ENCODE measurements around the gene ZBTB7B. TPM values are rescaled to one million over a fixed set of nuclear protein-coding genes. Genes with fewer than 3 reads are reported as not detected.

The ZBTB7B gene
- total RNA-seq, 1 donor from 2014 or later: 8.1 TPM

GRCh38 chr1:155030243-155030795 is 27.7 kb downstream of the ZBTB7B start:
- Mint-ChIP-seq H3K27me3 (ENCODE audit: unreplicated experiment) (peaks cover 6% of the 10 kb centered on the region), H3K4me1 (ENCODE audit: low read depth, unreplicated experiment) (no peaks in the 10 kb centered on the region), H3K9me3 (ENCODE audit: unreplicated experiment) (peaks cover 10% of the 10 kb centered on the region), H3K4me3 (ENCODE audit: unreplicated experiment) (no peak overlapping the region), H3K36me3 (ENCODE audit: unreplicated experiment) (no peaks in the 10 kb centered on the region), H3K27ac (ENCODE audit: unreplicated experiment) (no peak overlapping the region)
- DNase-seq: no peak
- no peak for TF ChIP-seq CTCF (IDR thresholded peaks at IDR 0.05; ENCODE audit: partially characterized antibody, unreplicated experiment)

GRCh38 chr1:155030899-155031298 is 28.3 kb downstream of the ZBTB7B start:
- DNase-seq: no peak
- Mint-ChIP-seq H3K9me3 (ENCODE audit: unreplicated experiment) (peaks cover 10% of the 10 kb centered on the region), H3K4me1 (ENCODE audit: low read depth, unreplicated experiment) (no peaks in the 10 kb centered on the region), H3K27me3 (ENCODE audit: unreplicated experiment) (peaks cover 6% of the 10 kb centered on the region), H3K4me3 (ENCODE audit: unreplicated experiment) (no peak overlapping the region), H3K36me3 (ENCODE audit: unreplicated experiment) (no peaks in the 10 kb centered on the region), H3K27ac (ENCODE audit: unreplicated experiment) (no peak overlapping the region)
- TF ChIP-seq CTCF (IDR thresholded peaks at IDR 0.05; ENCODE audit: partially characterized antibody, unreplicated experiment): no peak

GRCh38 chr1:155032886-155033285 is 30.3 kb downstream of the ZBTB7B start:
- H3K9me3 Mint-ChIP-seq (ENCODE audit: unreplicated experiment): peaks cover 10% of the 10 kb centered on the region
- H3K4me1 Mint-ChIP-seq (ENCODE audit: low read depth, unreplicated experiment): no peaks in the 10 kb centered on the region
- no peaks in the 10 kb centered on the region for H3K36me3 Mint-ChIP-seq (ENCODE audit: unreplicated experiment)
- no peak for TF ChIP-seq CTCF (IDR thresholded peaks at IDR 0.05; ENCODE audit: partially characterized antibody, unreplicated experiment)
- H3K27ac Mint-ChIP-seq (ENCODE audit: unreplicated experiment): no peak overlapping the region
- H3K27me3 Mint-ChIP-seq (ENCODE audit: unreplicated experiment): peaks cover 7% of the 10 kb centered on the region
- no peak for DNase-seq
- no peak overlapping the region for H3K4me3 Mint-ChIP-seq (ENCODE audit: unreplicated experiment)

GRCh38 chr1:155033524-155033923 is 30.9 kb downstream of the ZBTB7B start, which contains the start of the genes DCST1 and DCST2:
Gene DCST1 (plus strand): TSS chr1:155033824. CDS start chr1:155034037, 213 bp downstream.
Gene DCST2 (minus strand): TSS chr1:155033781. CDS start chr1:155033701, 80 bp downstream.
- no peak for DNase-seq
- peaks cover 7% of the 10 kb centered on the region for H3K27me3 Mint-ChIP-seq (ENCODE audit: unreplicated experiment)
- H3K4me3 Mint-ChIP-seq (ENCODE audit: unreplicated experiment): no peak within 1 kb of the TSS
- H3K4me1 Mint-ChIP-seq (ENCODE audit: low read depth, unreplicated experiment): no peaks in the 10 kb centered on the region
- no peak within 1 kb of the TSS for H3K27ac Mint-ChIP-seq (ENCODE audit: unreplicated experiment)
- no peaks in the 10 kb centered on the region for H3K36me3 Mint-ChIP-seq (ENCODE audit: unreplicated experiment)
- peaks cover 10% of the 10 kb centered on the region for H3K9me3 Mint-ChIP-seq (ENCODE audit: unreplicated experiment)
- TF ChIP-seq CTCF (IDR thresholded peaks at IDR 0.05; ENCODE audit: partially characterized antibody, unreplicated experiment): no peak

- Mint-ChIP-seq H3K4me1 (ENCODE audit: low read depth, unreplicated experiment) (no peaks in the 10 kb centered on the region), H3K36me3 (ENCODE audit: unreplicated experiment) (no peaks in the 10 kb centered on the region), H3K27ac (ENCODE audit: unreplicated experiment) (no peak overlapping the region), H3K9me3 (ENCODE audit: unreplicated experiment) (peaks cover 8% of the 10 kb centered on the region), H3K4me3 (ENCODE audit: unreplicated experiment) (no peak overlapping the region), H3K27me3 (ENCODE audit: unreplicated experiment) (peaks cover 4% of the 10 kb centered on the region)
- DNase-seq: no peak
- no peak for TF ChIP-seq CTCF (IDR thresholded peaks at IDR 0.05; ENCODE audit: partially characterized antibody, unreplicated experiment)
Measured at GRCh38 chr1:155034318-155035208, 32.0 kb downstream of the ZBTB7B start.

Measured in glutamatergic neuron (in vitro differentiated cells).